GM19239 (cell line): Measurements from ENCODE around the gene SRC.

ENCODE experiments used
- DNase-seq: peaks from one replicate; pipeline ENCODE4 v3.0.0; 2011; ENCODE audit warnings: low spot score; ENCODE audit not compliant: insufficient read length
- FAIRE-seq: peaks from 2 replicates; lab custom pipeline; 2011; peaks lifted over from hg19 to GRCh38; lab: Jason Lieb, UNC

Gene SRC

GRCh38 chr20:37438464-37439222, 92.7 kb downstream of the SRC start:
- FAIRE-seq = no peak
- DNase-seq = no peak

- FAIRE-seq (no peak), DNase-seq (no peak)
These were observed 93.4 kb downstream of the SRC start for GRCh38 chr20:37439223-37439933.

DNA sequence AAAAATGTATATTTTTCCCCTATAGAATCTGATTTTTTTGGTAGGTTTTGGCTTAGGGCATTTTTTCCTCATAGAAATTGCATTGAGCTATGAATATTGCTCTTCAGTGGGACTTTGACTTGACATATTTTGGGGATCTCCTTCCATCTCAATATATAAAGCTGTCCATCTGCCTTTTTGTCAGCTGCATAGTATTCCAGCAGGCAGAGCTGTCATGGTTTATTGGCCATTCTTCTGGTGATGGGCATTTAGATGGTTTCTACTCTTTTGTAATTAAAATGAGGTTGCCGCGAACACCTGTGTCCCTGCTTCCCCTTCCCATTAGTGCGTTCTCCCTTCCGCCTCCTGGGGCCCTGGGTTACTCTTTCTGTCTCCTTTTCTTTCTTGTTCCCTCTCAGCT, 95.1 kb downstream of the SRC start:
- FAIRE-seq (no peak), DNase-seq (no peak)

- no peak for DNase-seq
- FAIRE-seq = no peak
These were observed 96.6 kb downstream of the SRC start for GRCh38 chr20:37442547-37442946.

- DNase-seq = no peak
- no peak for FAIRE-seq
These were observed 97.0 kb downstream of the SRC start for GRCh38 chr20:37442986-37443385.

- DNase-seq = no peak
- no peak for FAIRE-seq
These were observed 97.7 kb downstream of the SRC start for GRCh38 chr20:37443596-37443995.

DNA sequence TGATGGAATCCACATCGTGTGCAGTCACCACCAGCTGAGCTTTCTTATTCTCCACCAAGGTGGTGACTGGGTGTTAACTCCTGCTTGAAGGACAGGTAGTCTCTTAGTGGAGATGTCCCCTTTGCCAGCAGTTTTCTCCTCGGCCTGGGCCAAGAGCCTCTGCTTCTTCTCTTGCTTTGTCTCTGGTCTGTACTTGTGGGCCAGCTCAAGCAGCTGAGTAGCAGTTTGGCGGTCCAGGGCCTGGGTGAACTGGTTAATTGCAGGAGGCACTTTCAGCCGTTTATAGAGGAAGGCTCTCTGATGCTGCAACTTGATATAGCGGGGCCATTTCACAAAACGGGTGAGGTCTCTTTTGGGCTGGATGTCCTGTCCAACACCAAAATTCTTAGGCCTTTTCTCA, 99.1 kb downstream of the SRC start:
- FAIRE-seq (no peak), DNase-seq (no peak)

DNA sequence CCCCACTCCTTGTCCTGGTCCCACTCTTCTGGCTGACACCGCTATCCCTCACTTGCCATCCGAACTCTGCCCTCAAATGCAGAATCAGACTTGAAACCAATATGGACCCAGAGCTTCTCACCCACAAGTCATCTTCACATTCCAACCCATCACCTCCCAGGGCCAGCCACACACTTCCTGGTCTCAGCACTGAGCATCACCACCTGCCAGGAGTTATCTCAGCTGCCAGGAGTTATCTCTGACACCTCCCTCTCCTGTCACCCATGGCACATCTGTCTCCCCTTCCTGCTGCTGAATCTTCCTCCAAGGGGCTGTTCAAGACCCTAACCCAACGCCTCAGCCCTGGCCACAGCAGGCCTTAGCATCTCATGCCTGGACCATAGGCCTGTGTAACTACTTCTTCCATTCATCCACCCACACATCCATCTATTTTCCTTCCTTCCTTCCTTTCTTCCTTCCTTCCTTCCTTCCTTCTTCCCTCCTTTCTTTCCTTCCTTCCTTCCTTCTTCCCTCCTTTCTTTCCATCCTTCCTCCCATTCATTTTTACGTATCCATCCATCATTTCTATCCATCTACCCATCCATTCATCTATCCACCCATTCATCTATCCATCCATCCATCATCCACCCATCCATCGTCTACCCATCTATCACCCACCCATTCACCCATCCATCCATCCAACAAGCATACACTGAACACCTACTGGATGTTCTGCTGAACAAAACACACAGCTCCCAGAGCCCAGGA, 100.5 kb downstream of the SRC start:
- DNase-seq = no peak
- FAIRE-seq = no peak

- DNase-seq = no peak
- no peak for FAIRE-seq
These were observed 101.7 kb downstream of the SRC start for GRCh38 chr20:37447688-37448087.

- FAIRE-seq (no peak), DNase-seq (no peak)
These were observed 103.3 kb downstream of the SRC start for GRCh38 chr20:37449276-37449675.

GRCh38 chr20:37450344-37450743, 104.4 kb downstream of the SRC start:
- DNase-seq = no peak
- no peak for FAIRE-seq

GRCh38 chr20:37451616-37452015, 105.7 kb downstream of the SRC start:
- no peak for DNase-seq
- FAIRE-seq = no peak

DNA sequence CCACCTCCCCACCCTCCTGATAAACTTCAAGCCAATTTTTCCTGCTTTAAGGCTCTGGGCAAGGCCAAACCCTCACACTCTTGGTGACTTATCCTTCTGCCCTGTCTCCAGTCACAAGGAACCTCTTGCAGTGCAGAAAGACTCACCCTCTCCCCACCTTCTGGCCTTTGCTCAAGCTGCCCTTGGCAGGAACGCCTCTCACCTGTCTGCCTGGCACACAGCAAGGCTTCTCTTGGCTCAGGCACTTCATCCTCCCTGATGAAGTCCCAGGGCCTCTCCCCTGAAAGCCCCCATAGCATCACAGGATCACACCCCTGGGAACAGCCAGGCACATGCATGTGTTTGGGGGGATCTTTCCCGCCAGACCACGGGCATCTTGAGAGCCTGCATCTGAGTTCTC, 106.3 kb downstream of the SRC start:
- no peak for FAIRE-seq
- no peak for DNase-seq

DNA sequence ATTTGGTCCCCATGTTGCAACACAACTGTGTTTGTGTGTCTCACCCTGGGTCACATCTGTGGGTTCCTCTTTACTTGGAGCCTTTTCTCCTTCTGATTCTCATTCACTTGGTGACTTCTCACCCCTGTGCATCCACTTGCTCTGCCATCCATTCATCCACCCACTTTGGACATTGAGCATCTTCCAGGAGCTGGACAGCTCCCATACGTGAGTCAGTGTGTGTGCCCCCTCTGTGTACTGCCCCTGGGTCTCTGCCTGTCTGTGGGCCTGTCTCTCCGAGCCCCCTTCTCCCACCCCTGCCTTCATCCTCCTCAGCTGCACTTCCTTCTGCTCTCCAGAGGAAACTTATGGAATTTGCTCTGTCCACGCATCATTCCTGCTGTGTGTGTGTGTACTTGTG, 107.3 kb downstream of the SRC start:
- DNase-seq (no peak), FAIRE-seq (no peak)

DNA sequence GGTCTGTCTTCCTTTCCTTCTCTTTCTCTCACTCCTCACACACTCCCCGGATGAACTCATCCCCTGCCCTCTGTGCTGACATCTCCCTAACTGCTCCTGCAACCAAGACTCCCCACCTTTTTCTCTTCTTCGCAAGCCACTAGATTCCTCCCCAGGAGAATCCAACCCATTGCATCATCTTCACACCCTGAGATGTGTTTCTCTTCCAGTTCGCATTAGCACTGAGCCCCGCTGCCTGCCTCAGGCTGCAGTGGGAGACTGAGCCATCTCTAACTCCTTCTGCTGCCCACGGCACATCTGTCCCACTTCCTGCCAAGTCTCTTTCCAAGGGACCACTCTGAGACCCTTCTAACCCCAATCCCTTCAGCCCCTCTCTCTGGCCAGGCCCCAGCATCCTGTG, 107.9 kb downstream of the SRC start:
- FAIRE-seq = no peak
- DNase-seq = no peak

DNA sequence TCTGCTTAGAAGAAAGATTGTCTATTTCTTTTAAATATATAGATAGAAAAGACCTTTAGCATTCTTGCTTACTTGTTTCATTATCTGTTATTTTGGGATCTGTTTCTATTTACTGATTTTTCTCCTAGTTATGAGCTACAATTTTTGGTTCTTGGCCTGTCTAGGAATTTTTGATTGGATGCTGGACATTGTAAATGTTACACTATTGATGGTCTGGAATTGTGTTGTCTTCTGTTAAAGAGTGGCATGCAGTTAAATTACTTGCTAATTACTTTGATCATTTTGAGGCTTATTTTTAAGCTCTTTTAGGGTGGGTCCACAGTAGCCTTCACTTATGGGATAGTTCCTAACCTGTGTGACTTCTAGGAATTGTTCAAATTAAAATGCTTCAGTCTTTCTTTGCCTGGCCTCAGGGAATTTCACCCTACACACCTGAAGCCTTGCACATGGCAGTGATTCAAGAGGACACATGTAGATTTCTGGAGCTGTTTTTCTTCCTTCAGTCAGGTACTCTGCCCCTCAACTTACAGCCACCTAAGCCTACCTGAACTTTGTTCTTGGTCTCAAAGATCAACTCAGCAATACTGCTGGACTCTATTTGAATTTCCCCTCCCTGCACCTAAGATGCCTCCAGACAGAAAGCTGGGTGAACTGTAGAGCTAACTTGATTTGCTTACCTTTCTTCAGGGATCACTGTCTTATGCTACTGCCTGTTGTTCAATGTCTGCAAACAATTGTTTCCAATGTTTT, 108.9 kb downstream of the SRC start:
- FAIRE-seq = no peak
- DNase-seq = no peak
